K562 (cell line): ENCODE measurements around the gene SLC22A4. TPM values are rescaled to one million over a fixed set of nuclear protein-coding genes. Genes with fewer than 3 reads are reported as not detected.

Experiments
- ATAC-seq: fragments of 200-7000 bp; cut with Tn5 transposase; 3 replicates; pipeline ENCODE4 v1.9.1; 2020; ENCODE audit warnings: moderate library complexity
- BruUV-seq: library from RNA; stranded (reverse); fragments of 400-500 nt; replicated peaks from 2 replicates; lab custom pipeline; 2021; lab: Mats Ljungman, UMichigan
- CTCF ChIA-PET: fragments of 300-600 bp; formaldehyde crosslinking; extraction: SDS; loops from one replicate; lab custom pipeline; 2021; ENCODE audit warnings: low intra/inter-chr PET ratio; lab: Yijun Ruan, JAX
- POLR2A ChIA-PET: fragments of 300-600, 350-650 bp; sonication (Branson Sonifier 250); formaldehyde crosslinking; extraction: SDS; loops from one replicate; lab custom pipeline; 2021; ENCODE audit warnings: antibody characterized with exemption, inconsistent platforms; lab: Yijun Ruan, JAX
- DNase-seq, 4 experiments: peaks; one replicate each; pipeline versions ENCODE4 v3.0.0 to v3.0.0-alpha.2; 2011 to 2018; ENCODE audit warnings: low spot score in 3 of 4, mixed read lengths in 3 of 4; ENCODE audit errors: extremely low read depth in 1 of 4
- FAIRE-seq: peaks from 2 replicates; lab custom pipeline; 2011; peaks lifted over from hg19 to GRCh38; lab: Jason Lieb, UNC
- H2AFZ ChIP-seq: 2 replicates; pipeline ENCODE4 v1.6.0; 2011; ENCODE audit warnings: low read depth, low read length, control low read depth, inconsistent platforms
- H3K27ac ChIP-seq: fragments of 200-600 bp; 3 replicates; pipeline ENCODE4 v1.8.0; 2011; ENCODE audit warnings: low read depth, mild to moderate bottlenecking, control low read depth, inconsistent platforms, low read length, moderate library complexity, mixed read lengths; ENCODE audit errors: extremely low read depth
- H3K27me3 ChIP-seq, 2 experiments: fragments of 300-600 bp in 1 of 2; 2 replicates in 1 of 2; 3 replicates in 1 of 2; pipeline versions ENCODE4 v1.6.0 to v1.8.0; 2011; ENCODE audit warnings: inconsistent platforms in 2 of 2, low read length in 2 of 2, mild to moderate bottlenecking in 1 of 2, mixed read lengths in 1 of 2, moderate library complexity in 1 of 2; ENCODE audit not compliant: control insufficient read depth in 2 of 2, insufficient read depth in 2 of 2
- H3K36me3 ChIP-seq: fragments of 300-600 bp; 3 replicates; pipeline ENCODE4 v1.8.0; 2011; ENCODE audit warnings: mild to moderate bottlenecking, low read length, inconsistent platforms; ENCODE audit not compliant: control insufficient read depth, insufficient read depth
- H3K4me1 ChIP-seq, 2 experiments: fragments of 200-600 bp in 1 of 2; replicated peaks in 1 of 2; 2 replicates in 1 of 2; 3 replicates in 1 of 2; pipeline versions ENCODE4 v1.5.1 to v1.8.0; 2011; ENCODE audit warnings: inconsistent platforms in 2 of 2, low read length in 2 of 2, mild to moderate bottlenecking in 1 of 2, mixed read lengths in 1 of 2, moderate library complexity in 1 of 2; ENCODE audit not compliant: control insufficient read depth in 2 of 2, insufficient read depth in 2 of 2
- H3K4me2 ChIP-seq: 2 replicates; pipeline ENCODE4 v1.6.1; 2011; ENCODE audit warnings: low read length, control low read depth, inconsistent platforms, mixed read lengths; ENCODE audit not compliant: insufficient read depth
- H3K4me3 ChIP-seq: fragments of 200-600 bp; sonication (generic), shearing (Covaris generic); 2 replicates; pipeline ENCODE4 v1.5.1; 2016; ENCODE audit warnings: control low read depth, inconsistent platforms
- H3K79me2 ChIP-seq: fragments of 200-600 bp; 3 replicates; pipeline ENCODE4 v1.8.0; 2011; ENCODE audit warnings: low read length, inconsistent platforms; ENCODE audit not compliant: control insufficient read depth, insufficient read depth
- H3K9ac ChIP-seq, 2 experiments: 2 replicates each; pipeline versions ENCODE4 v1.6.0 to v1.6.1; 2011; ENCODE audit warnings: low read depth in 2 of 2, low read length in 2 of 2, control low read depth in 1 of 2, inconsistent platforms in 1 of 2, mild to moderate bottlenecking in 1 of 2, mixed read lengths in 1 of 2; ENCODE audit not compliant: insufficient read depth in 1 of 2
- H3K9me1 ChIP-seq: one replicate; pipeline ENCODE4 v1.6.0; 2011; ENCODE audit warnings: inconsistent platforms, mild to moderate bottlenecking, low read length, moderate library complexity; ENCODE audit not compliant: control insufficient read depth, insufficient read depth
- H3K9me3 ChIP-seq: replicated peaks from 2 replicates; pipeline ENCODE4 v1.5.1; 2011; ENCODE audit warnings: low read depth, low read length, inconsistent platforms; ENCODE audit not compliant: control insufficient read depth, insufficient read depth
- H4K20me1 ChIP-seq: replicated peaks from 2 replicates; pipeline ENCODE4 v1.6.1; 2011; ENCODE audit warnings: low read length, inconsistent platforms, mixed read lengths; ENCODE audit not compliant: control insufficient read depth, insufficient read depth
- FOSL1 ChIP-seq: fragments of 200-800 bp; sonication (Bioruptor generic); conservative IDR thresholded peaks from 2 replicates; pipeline ENCODE4 v1.6.1; 2016; ENCODE audit warnings: missing genetic modification characterization, missing compliant biosample characterization
- JUN ChIP-seq, 2 experiments: sonication (generic) in 1 of 2; formaldehyde crosslinking in 1 of 2; IDR thresholded peaks; 2 replicates each; pipeline versions ENCODE4 v1.6.1 to v1.8.0; 2012 to 2022; ENCODE audit warnings: borderline replicate concordance in 2 of 2, mild to moderate bottlenecking in 2 of 2, improper control_type of control experiment in 1 of 2, low read depth in 1 of 2, low read length in 1 of 2, missing genetic modification reagents in 1 of 2
- JUND ChIP-seq, 2 experiments: IDR thresholded peaks; 2 replicates in 1 of 2; 3 replicates in 1 of 2; pipeline ENCODE4 v1.6.1; 2011; ENCODE audit warnings: borderline replicate concordance in 2 of 2, low read depth in 2 of 2, low read length in 2 of 2, improper control_type of control experiment in 1 of 2, missing biosample characterization in 1 of 2, missing genetic modification characterization in 1 of 2, missing genetic modification reagents in 1 of 2
- SLC30A9 ChIP-seq: fragments of 250-450 bp; sonication (Bioruptor Pico); IDR thresholded peaks from 2 replicates; pipeline ENCODE4 v1.8.0; 2022; ENCODE audit warnings: mild to moderate bottlenecking, moderate library complexity
- ZNF518B ChIP-seq: fragments of 250-450 bp; sonication (Bioruptor Pico); IDR thresholded peaks from 2 replicates; pipeline ENCODE4 v1.5.0; 2021; ENCODE audit warnings: mild to moderate bottlenecking, moderate library complexity
- WGBS: fragments of 100-300 bp; shearing (Covaris generic); methylation state at CpG from one replicate; pipeline ENCODE4 v1.1.6; 2016; ENCODE audit warnings: low coverage, mixed read lengths; ENCODE audit not compliant: insufficient coverage; ENCODE audit errors: missing lambda C conversion rate; 5-methylcytosine and 5-hydroxymethylcytosine counted together
- in situ Hi-C: fragments of 300-500 bp; cut with MboI; formaldehyde crosslinking; loops from 4 replicates; pipeline ENCODE4 v1.15.0; 2018; ENCODE audit warnings: inconsistent platforms, mixed read lengths
- intact Hi-C: fragments of 100-400 bp; cut with micrococcal nuclease; formaldehyde crosslinking; loops from 2 replicates; pipeline ENCODE4 v1.14.2; 2022
- polyA plus RNA-seq, 8 experiments: library from polyadenylated mRNA; depleted of rRNA in 4 of 8; stranded (reverse) in 5 of 8; unstranded in 3 of 8; fragments of >200 nt; fragmentation: Nextera tagmentation in 2 of 8; fragmentation: Illumina TruSeq in 1 of 8; extraction: Ambion mirVana in 2 of 8; extraction: Trizol in 1 of 8; gene quantifications; 2 replicates each; pipeline versions ENCODE4 v1.2.1 to v1.2.3, GENCODE V29; 2011 to 2014; ENCODE audit warnings: inconsistent platforms in 1 of 8, missing spikeins in 1 of 8
- total RNA-seq, 7 experiments: library from RNA; depleted of rRNA in 6 of 7; stranded (reverse); fragments of >200 nt in 6 of 7; fragmentation: Illumina TruSeq in 2 of 7; extraction: Trizol in 2 of 7; gene quantifications; 2 replicates each; pipeline versions ENCODE4 v1.2.1 to v1.2.3, GENCODE V29; 2011 to 2021; ENCODE audit warnings: low replicate concordance in 1 of 7
- TF ChIP-seq, protein P1 (sequence below), 2 experiments: fragments of 450-650 bp in 1 of 2; sonication (generic) in 1 of 2; formaldehyde crosslinking in 1 of 2; IDR thresholded peaks in 1 of 2; conservative IDR thresholded peaks in 1 of 2; 2 replicates each; pipeline versions ENCODE4 v1.6.1 to v1.8.1; 2016 to 2023; ENCODE audit warnings: mild to moderate bottlenecking in 2 of 2, moderate library complexity in 2 of 2, inconsistent platforms in 1 of 2, missing genetic modification reagents in 1 of 2
- TF ChIP-seq, protein P2 (sequence below): sonication (generic); formaldehyde crosslinking; IDR thresholded peaks from 2 replicates; pipeline ENCODE4 v1.8.1; 2023; ENCODE audit warnings: mild to moderate bottlenecking, missing genetic modification reagents
- TF ChIP-seq, protein P3 (sequence below): sonication (generic); formaldehyde crosslinking; IDR thresholded peaks from 2 replicates; pipeline ENCODE4 v1.9.0; 2022; ENCODE audit warnings: mild to moderate bottlenecking, missing genetic modification reagents

SLC22A4 gene
- total and polyA plus RNA-seq, 9 of the 15 experiments (the other 6 are each of a cell fraction or from before 2014, with no cell fraction given): 2.7 to 9.5 (median 6.2) TPM

DNA sequence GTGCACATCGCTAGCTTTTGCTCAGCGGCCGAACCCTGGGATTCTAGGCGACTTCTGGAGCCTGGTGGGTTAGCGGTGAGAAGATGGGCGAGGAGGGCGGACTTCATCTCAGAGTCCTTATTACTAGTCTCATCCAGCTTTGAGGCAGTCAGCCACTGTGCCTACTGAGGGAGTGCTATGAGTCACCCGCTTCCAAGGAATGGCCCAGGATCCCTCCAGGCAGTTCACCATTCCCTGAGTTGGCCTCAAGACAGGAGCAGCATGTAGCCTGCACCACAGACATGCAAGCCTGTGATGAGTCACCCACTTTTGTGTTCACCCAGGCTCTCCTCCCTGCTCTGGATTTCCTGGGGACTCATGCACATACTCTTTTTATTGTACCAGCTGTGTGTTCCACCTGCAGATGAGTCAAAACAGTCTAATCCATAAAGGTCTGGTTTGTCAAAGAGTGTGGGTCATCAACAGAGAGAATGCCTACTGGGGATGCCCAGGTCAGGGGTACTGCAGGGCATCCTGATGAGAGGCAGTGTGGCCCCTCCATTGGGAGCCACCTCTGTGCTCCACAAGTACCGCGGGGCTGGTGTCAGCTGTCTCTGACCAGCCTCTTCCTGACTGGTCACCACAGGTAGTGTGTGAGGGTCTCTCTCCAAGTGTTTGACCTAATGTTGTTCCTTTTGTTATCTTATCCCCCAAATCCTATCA, 95.5 kb downstream of the SLC22A4 start:
- Histone ChIP-seq H3K9ac (no peak overlapping the region), H3K36me3 (peaks cover 78% of the 10 kb centered on the region), H3K4me2 (no peak overlapping the region), H3K4me1 (peaks cover 10 to 12% of the 10 kb centered on the region in 2 experiments; a peak in 3 of 5 replicates), H3K27ac (no peak overlapping the region), H4K20me1 (no peaks in the 10 kb centered on the region), H2AFZ (no peak overlapping the region), H3K4me3 (no peak overlapping the region), H3K9me1 (no peaks in the 10 kb centered on the region), H3K27me3 (no peaks in the 10 kb centered on the region), H3K9me3 (no peaks in the 10 kb centered on the region), H3K79me2 (no peaks in the 10 kb centered on the region)
- no peak for FAIRE-seq
- ATAC-seq: no peak
- TF ChIP-seq JUND (IDR thresholded peaks at IDR 0.05; ENCODE audit: borderline replicate concordance, low read depth, low read length): peak; percentile 62; the same call in 1 of the 2 replicates
- TF ChIP-seq JUND (tag; IDR thresholded peaks at IDR 0.05; ENCODE audit: borderline replicate concordance, low read depth, low read length): no peak
- TF ChIP-seq JUN (IDR thresholded peaks at IDR 0.05; ENCODE audit: borderline replicate concordance, low read depth, low read length): peak; percentile 61; the same call in 1 of the 2 replicates
- TF ChIP-seq JUN (CRISPR knock-in tag; IDR thresholded peaks at IDR 0.05; ENCODE audit: borderline replicate concordance): no peak
- TF ChIP-seq, protein P1, sequence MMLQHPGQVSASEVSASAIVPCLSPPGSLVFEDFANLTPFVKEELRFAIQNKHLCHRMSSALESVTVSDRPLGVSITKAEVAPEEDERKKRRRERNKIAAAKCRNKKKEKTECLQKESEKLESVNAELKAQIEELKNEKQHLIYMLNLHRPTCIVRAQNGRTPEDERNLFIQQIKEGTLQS (IDR thresholded peaks at IDR 0.05): peak; percentile 72
- TF ChIP-seq, protein P1 (CRISPR knock-in tag; conservative IDR thresholded peaks at IDR 0.05): no peak
- TF ChIP-seq SLC30A9 (CRISPR knock-in tag): no peak
- no peak for TF ChIP-seq ZNF518B (CRISPR knock-in tag)
- peak; percentile 87 for TF ChIP-seq FOSL1 (tag)
- TF ChIP-seq, protein P2, sequence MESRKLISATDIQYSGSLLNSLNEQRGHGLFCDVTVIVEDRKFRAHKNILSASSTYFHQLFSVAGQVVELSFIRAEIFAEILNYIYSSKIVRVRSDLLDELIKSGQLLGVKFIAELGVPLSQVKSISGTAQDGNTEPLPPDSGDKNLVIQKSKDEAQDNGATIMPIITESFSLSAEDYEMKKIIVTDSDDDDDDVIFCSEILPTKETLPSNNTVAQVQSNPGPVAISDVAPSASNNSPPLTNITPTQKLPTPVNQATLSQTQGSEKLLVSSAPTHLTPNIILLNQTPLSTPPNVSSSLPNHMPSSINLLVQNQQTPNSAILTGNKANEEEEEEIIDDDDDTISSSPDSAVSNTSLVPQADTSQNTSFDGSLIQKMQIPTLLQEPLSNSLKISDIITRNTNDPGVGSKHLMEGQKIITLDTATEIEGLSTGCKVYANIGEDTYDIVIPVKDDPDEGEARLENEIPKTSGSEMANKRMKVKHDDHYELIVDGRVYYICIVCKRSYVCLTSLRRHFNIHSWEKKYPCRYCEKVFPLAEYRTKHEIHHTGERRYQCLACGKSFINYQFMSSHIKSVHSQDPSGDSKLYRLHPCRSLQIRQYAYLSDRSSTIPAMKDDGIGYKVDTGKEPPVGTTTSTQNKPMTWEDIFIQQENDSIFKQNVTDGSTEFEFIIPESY: 0 out of 2 replicates have a peak, but pooled peaks have one; percentile 13
- TF ChIP-seq, protein P3, sequence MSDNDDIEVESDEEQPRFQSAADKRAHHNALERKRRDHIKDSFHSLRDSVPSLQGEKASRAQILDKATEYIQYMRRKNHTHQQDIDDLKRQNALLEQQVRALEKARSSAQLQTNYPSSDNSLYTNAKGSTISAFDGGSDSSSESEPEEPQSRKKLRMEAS (CRISPR knock-in tag): 0 out of 2 replicates have a peak, but pooled peaks have one; percentile 33
- intact Hi-C loops: loop anchor here (10.0 kb wide), 2 partner anchors 205 to 325 kb away; partner anchors contain the start of gene IL3
- in situ Hi-C loops: loop anchor here (10.0 to 25.0 kb wide), 2 partner anchors 105 to 327 kb away; partner anchors contain the start of genes CSF2, IL3 and IRF1
- ChIA-PET CTCF (no interaction called here), POLR2A (interaction anchor here (0.5 to 2.6 kb wide), 4 partner anchors 15 to 91 kb away, joined by 3 to 12 read pairs (median 4); no protein-coding TSS in a partner anchor)
- peak in 2 of 4 experiments; percentile 25 to 29 for DNase-seq
- WGBS: 85% methylated on average over 10 of the region's 10 CpGs
- BruUV-seq: no TSS peak
